GM18526 (cell line): ENCODE results near the gene LDHD.
A peak's percentile ranks its signal among the peaks of the same experiment; 100 is the strongest.

Experiments
- POLR2A ChIP-seq: IDR thresholded peaks from 3 replicates; pipeline ENCODE4 v1.6.1; 2011; ENCODE audit not compliant: insufficient read length; ENCODE audit errors: extremely low read depth

Gene LDHD

DNA sequence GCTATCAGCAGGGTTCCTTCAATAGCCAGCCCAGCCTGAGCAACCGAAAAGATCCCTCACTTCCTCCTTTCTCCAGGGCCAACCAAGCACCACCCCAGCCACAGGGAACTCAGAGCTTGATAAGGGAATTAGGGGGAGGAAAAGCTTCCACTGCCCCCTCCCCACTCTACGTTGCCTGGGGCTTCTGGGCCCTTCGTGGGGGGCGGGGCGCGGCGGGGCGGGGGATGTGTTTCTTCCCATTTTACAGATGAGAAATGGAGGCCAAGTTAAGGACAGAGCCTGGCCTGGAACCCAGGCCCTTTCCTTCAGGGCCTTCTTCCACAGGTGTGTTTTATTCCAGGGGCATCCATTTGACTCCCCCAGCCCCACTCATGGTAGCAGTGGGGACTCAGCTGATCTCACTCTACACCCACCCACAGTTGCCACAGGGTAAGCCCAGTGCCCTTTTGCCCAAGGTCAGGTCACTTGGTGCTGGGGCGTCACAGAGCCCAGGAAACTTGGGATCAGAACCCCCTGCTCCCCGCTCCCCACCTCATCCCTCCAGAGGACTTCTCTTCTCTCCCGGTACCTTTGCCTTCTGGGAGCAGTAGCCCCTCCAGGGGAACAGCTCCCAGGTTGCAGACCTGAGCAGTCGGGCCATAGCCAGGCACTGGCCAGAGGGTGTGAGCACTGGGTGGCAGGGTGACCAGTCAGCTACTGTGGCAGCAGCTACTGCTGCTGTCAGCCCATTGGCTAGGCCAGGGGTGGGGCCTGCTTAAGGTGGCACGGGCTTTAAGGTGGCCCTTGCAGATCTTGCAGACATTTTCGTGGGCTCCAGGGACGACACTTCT lies at the start of gene LDHD:
Gene LDHD, minus strand, starts transcription at position 700 of the 830 bp plus-strand sequence. Its CDS starts 60 bp downstream, at position 640.
- TF ChIP-seq POLR2A, result no peak

DNA sequence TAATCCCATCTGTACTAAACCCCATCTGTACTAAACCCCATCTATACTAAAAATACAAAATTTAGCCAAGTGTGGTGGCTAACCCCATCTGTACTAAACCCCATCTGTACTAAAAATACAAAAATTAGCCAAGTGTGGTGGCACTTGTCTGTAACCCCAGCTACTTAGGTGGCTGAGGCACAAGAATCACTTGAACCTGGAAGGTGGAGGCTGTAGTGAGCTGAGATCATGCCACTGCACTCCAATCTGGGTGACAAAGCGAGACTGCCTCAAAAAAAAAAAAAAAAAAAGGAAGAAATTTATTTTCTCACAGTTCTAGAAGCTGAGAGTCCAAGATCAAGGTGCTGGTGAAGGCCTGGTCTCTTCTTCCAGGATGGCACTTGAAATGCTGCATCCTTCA lies 43.8 kb upstream of the LDHD start:
- no peak for TF ChIP-seq POLR2A

DNA sequence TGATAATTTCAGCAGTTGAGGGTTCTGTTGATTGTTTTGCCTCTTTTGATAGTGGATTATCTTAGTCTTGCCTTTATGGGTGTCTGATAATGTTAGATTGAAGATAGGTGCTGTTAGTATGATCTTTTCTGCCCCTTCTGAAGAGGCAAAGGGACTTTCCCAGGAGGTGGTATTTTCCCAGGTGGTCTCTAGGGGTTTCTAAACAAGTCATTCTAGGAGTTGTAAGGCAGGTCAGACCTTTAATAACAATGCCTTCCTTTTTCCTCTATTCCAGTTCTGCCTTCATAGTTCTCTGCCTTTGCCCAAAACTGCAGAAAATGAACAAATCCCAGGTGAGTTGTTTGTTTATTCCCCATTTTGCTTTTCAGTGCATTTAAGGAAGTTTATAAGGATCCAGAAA lies 36.1 kb upstream of the LDHD start:
- TF ChIP-seq POLR2A, result no peak

DNA sequence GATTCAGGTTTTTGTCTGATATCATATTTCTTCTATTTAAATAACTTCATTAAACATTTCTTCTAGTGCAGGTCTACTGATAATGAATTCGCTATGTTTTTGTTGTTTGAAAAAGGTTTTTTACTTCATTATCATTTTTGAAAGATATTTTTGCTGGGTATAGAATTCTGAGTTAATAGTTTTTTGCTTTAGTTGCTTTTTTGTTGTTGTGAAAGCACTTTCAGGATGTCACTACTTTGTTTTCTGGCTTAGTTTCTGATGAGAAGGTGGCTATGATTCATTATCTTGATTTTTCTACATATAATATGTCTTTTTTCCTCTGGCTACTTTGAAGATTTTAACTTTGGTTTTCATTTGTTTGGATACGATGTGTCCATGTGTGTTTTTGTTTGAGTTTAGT lies 35.2 kb upstream of the LDHD start:
- no peak for TF ChIP-seq POLR2A

DNA sequence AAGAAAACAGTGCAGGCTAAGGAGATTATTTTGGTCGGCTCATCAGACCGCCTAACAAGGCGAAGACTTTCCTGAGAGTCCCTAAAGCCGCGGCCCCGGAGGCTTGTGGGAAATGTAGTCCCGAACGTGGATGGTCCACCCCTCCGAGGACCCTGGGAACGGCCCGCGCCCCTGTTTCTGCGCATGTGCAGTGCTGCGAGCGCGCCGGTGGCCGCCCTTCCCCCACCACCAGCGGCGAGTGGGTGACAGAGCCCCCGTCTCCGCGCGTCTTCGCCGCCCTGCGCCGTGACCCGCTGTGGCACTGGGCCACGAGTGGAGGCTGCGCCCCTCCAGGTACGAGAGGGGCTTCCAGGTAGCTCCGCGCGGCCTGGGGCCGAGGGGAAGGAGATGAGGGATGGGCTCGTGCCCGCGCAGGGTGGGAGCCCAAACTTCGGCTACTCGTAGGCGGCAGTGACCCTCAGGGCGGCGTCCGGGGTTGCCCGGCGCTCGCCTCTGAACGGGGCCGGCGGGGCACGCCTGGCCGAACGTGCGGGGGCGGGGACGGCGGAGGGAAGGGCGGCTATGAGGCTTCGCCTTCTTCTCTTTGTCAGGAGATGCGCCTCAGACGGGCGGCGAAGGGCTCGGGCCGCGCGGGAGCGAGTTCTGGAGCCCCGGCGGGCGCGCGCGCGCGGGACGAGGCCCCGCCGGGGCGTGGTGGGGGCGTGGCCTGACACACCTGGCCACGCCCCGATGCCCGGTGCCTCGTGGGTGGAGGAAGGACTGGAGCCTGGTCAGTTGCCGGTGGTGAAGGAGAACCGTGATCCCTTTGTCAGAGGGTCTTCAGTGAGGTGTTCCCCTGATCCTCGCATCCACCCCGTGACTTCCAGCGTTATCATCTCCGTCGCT lies 32.0 kb upstream of the LDHD start, which contains the start of gene ZFP1:
Gene ZFP1, plus strand, starts transcription at position 214 of the 885 bp plus-strand sequence. CDS start 4,428 bp downstream, outside the sequence.
- peak; percentile 78 for TF ChIP-seq POLR2A

DNA sequence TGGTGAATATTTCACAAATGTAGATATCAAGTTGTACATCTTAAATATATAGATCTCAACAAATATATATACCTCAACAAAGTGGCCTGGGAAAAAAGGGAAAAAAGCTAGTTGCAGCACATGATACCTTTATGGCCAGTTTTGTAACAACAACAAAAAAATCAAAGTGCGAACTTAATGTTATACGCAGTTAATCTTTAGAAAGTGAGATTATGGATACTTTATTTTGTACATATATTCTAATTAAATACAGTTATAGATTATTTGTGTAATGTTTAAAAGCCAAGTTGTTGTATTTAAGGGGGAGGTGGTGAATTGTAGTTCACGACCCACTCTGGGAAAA lies 31.4 kb upstream of the LDHD start:
- TF ChIP-seq POLR2A, result no peak

DNA sequence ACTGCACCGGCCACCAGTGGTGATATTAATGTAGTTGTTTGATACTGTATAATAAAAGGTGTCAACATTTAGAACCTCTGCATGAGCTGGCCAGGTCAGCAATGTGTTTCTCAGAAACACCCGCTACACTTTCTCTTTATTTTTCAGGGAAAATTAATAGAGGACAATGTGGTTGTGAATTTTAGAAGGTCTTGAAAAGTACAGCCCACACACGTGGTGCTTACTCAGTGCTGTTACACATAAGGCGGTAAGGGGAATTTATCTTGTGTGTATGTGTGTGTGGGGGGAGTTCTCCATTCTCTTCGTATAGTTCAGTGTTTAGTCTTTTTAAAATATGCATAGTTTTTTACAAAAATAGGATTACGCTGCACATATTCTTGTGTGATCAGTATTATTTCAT lies 27.4 kb upstream of the LDHD start:
- no peak for TF ChIP-seq POLR2A

DNA sequence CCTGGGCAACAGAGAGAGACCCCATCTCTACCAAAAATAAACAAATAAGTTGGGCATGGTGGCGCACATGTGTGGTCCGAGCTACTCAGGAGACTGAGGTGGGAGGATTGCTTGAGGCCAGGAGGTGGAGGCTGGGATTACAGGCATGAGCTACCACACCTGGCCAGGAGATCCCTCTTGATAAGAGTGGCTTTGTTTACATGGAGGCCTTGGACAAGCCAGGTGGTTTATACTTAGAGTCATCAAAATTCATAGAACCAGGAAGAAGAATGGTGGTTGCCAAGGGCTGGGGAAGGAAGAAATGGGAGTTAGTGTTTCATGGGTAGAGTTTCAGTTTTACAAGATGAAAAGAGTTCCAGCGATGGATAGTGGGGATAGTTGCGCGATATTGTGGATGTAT lies 22.9 kb upstream of the LDHD start:
- TF ChIP-seq POLR2A, result no peak

DNA sequence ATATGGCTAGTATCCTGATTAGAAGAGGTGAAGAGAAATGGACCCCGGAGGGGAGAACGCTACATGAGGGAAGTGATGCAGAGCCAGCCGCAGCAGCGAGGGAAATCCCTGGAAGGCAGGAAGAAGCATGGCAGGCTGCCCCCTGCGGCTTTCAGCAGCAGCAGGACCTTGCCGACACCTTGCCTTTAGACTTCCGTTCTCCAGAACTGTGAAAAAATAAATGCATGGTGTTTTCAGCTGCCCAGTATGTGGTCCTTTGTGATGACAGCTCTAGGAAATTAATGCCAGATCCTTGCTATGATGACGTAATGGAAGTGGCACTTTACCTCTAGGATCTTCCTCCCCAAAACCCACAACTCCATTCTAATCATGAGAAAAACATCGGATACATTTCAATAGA lies 22.1 kb upstream of the LDHD start:
- no peak for TF ChIP-seq POLR2A

DNA sequence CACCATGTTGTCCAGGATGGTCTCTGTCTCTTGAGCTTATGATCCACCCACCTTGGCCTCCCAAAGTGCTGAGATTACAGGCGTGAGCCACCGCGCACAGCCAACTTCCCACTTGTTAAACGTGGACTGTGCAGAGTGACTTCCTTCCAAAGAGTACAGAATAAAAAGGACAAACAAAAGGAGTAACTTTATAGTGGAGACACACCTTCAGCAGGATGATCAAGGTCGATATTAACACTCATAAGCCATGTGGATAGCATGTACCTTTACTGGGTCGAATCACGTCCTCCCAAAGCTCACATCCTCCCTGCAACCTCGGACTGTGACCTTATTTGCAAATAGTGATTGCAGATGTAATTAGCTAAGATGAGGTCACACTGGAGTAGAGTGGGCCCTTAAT lies 21.7 kb upstream of the LDHD start:
- no peak for TF ChIP-seq POLR2A

DNA sequence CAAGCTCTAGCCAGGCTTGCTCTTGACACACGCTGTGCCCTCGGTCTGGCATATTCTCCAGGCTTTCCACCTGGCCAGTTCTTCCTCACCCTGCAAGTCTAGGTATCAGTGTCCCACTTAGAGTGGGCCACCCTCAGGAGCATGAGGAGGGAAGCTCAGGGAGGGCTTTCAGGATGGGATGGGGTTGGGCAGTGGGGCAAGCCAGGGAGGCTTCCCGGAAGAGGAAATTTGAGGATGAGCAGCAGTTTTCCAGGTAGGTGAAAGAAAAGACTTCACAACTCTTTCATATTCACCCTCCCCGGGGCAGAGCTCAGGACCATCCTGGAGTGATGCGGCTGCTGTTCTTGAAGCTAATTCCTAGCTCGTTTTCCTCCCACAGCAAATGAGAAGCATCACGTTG lies 14.5 kb upstream of the LDHD start:
- no peak for TF ChIP-seq POLR2A

DNA sequence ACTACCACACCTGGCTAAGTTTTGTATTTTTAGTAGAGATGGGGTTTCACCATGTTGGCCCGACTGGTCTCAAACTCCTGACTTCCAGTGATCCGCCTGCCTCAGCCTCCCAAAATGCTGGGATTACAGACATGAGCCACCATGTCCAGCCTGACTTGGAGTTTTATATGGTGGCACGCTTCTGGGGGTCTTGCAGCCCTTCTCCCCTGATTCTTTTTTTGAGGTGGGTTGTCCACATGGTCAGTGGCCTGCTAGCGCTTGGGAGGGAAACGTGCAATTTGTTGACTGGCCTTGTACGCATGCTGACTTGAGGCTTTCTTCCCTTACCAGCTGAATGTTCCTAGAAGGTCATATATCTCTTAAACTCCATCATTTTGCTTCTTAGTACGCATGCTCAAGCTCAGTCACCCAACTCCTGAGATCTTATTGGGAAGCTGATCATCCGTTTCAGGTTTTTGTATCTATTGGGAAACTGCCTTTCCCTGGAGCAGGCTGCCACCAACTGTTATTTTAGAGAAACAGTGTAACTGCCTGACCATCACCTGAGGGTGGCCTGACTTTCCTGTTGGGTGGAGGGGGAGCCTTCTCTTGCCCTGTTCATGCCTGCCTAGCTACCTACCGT lies 13.7 kb upstream of the LDHD start:
- no peak for TF ChIP-seq POLR2A

DNA sequence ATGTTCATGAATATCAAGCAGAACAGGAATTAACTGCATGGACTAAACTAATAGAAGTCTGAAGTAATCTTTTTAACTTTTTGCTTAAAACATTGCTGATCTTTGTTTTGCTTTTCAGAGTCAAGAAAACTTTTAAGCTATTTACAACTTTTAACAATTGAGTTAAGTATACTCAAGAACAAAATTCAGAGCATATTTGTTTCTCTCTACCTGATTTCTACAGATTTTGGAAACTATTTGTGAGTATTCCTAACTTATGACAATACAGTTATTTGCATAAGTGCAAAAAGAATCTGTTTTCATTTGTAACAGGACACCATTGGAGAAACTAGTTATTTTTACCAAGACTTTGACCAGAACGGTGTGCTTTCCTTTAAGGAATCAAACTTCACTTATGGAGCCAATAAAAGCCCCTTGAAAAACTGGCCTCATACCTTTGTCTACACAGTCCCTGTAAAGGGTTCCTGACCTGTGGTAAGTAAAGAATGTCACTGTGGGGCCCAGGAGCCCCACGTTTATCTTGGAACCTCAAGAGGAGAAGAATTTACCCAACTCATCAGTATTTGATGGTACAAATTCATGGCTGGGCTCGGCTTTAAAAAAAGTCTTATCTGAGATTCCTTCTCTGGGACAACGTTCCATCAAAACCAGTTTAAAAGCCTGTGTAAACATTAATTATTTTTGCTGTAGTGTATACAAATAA lies 11.3 kb upstream of the LDHD start:
- no peak for TF ChIP-seq POLR2A

DNA sequence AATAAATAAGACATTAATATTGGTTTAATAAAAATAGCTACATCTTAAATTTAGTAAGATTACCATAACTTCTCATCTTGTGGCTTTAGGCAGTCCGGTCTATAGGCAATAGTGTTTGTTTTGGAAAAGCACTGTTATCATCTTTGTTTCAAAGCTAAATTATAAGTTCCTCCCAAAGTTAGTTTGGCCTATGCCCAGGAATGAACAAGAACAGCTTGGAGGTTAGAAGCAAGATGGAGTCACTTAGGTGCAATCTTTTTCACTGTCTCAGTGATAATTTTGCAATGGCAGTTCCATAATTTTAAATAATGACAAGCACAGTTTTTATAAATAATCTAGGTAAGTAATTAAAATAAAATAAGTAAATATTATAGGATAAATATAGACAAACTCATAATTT lies 6.0 kb upstream of the LDHD start:
- no peak for TF ChIP-seq POLR2A

DNA sequence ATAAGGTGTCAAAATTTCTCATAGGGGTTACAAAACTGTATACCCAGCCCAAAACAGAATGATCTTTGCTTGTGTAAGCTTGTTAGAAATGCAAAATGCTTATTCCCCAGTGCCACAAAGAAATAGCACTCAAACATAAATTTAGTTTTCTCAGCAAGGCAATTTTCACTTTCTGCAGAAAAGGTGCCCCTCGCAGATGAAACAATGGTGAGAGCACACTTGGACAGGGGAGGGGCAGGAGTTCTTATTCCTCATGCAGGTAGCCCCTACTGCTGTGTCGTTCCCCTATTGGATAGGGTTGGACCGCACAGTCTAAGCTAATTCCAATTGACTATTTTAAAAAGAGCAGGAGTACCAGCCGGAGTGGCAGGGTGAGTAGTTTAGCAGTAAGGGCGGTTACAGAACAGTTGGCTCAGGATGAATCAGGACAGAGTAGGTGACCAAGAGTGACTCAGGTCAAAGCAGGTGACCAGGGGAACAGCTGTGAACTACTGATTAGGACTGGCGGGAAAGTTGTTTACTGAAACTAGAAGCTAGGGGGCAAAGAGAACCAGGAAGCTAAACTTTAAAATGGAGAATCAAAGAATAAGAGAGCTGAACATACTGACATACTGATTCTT lies 5.5 kb upstream of the LDHD start:
- no peak for TF ChIP-seq POLR2A
